Measurements from ENCODE around the gene VIL1.

DNA sequence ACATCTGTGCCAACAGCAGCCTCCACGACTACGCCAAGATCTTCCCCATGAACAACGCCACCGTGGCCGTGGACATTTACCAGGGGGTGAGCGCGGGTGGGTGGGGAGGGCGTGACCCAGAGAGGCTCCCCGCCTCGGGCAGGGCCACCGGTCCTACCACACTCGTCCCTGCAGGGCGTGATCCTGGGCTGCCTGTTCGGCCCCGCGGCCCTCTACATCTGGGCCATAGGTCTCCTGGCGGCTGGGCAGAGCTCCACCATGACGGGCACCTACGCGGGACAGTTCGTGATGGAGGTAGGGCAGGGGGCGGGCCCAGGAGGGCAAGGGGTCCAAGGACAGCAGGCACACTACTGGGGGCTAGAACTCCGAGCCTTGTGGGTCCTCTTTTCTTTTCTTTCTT, 27.7 kb upstream of the VIL1 start:
- TF ChIP-seq TCF12 (IDR thresholded peaks at IDR 0.05; ENCODE audit: low read depth, low read length) = no peak
- TF ChIP-seq YY1 (IDR thresholded peaks at IDR 0.05; ENCODE audit: low read depth, low read length) = no peak
- no peak for TF ChIP-seq CTCF (IDR thresholded peaks at IDR 0.05; ENCODE audit: control extremely low read depth in 1 of 3, insufficient read depth in 1 of 3, low read depth in 1 of 3, low read length in 3 of 3)
- no peak for TF ChIP-seq SIRT6 (IDR thresholded peaks at IDR 0.05; ENCODE audit: low read length)
- TF ChIP-seq SRF (IDR thresholded peaks at IDR 0.05; ENCODE audit: low read depth, low read length) = no peak
- TF ChIP-seq POLR2AphosphoS5 (IDR thresholded peaks at IDR 0.05; ENCODE audit: low read depth, low read length) = no peak
- TF ChIP-seq EP300 (IDR thresholded peaks at IDR 0.05; ENCODE audit: borderline replicate concordance in 1 of 2, low read depth in 2 of 2, low read length in 2 of 2) = no peak
- TF ChIP-seq TAF1 (IDR thresholded peaks at IDR 0.05; ENCODE audit: low read depth, low read length) = no peak
- no peak for TF ChIP-seq TEAD4 (IDR thresholded peaks at IDR 0.05; ENCODE audit: low read depth, low read length)
- TF ChIP-seq BRCA1 (IDR thresholded peaks at IDR 0.05; ENCODE audit: low read depth, low read length) = no peak
- TF ChIP-seq POLR2A (IDR thresholded peaks at IDR 0.05; ENCODE audit: control extremely low read depth in 1 of 2, low read depth in 2 of 2, low read length in 2 of 2) = no peak
